SU-DHL-6 (cell line): ENCODE results near the gene LARGE2.

ENCODE experiments used
- H2AFZ ChIP-seq: fragments of 200-600 bp; sonication (generic); 2 replicates; pipeline ENCODE4 v1.6.1; 2014; ENCODE audit warnings: low read depth, mild to moderate bottlenecking, moderate library complexity, mixed read lengths, antibody characterized with exemption, low read length; ENCODE audit not compliant: severe bottlenecking
- H3F3A ChIP-seq: fragments of 200-600 bp; shearing (Covaris generic); 2 replicates; pipeline ENCODE4 v1.6.0; 2016; ENCODE audit warnings: antibody characterized with exemption, mild to moderate bottlenecking; ENCODE audit not compliant: insufficient read depth
- H3K27ac ChIP-seq: fragments of 200-600 bp; sonication (generic); 2 replicates; pipeline ENCODE4 v1.5.1; 2016; ENCODE audit warnings: low read depth, mild to moderate bottlenecking, low read length, moderate library complexity, mixed read lengths
- H3K27me3 ChIP-seq: fragments of 200-600 bp; sonication (generic), shearing (Covaris generic); 2 replicates; pipeline ENCODE4 v1.6.0; 2014; ENCODE audit warnings: mild to moderate bottlenecking, low read length
- H3K36me3 ChIP-seq: fragments of 200-600 bp; sonication (generic); 2 replicates; pipeline ENCODE4 v1.6.1; 2014; ENCODE audit warnings: mild to moderate bottlenecking, low read length, mixed read lengths
- H3K4me2 ChIP-seq: fragments of 300-600, 200-600 bp; shearing (Covaris generic), sonication (generic); 2 replicates; pipeline ENCODE4 v1.6.0; 2014; ENCODE audit warnings: low read length, low read depth, mild to moderate bottlenecking; ENCODE audit not compliant: poor library complexity, severe bottlenecking
- H3K4me3 ChIP-seq: fragments of 200-600 bp; sonication (generic); 2 replicates; pipeline ENCODE4 v1.5.1; 2014; ENCODE audit warnings: antibody characterized with exemption, low read length, mild to moderate bottlenecking, mixed read lengths; ENCODE audit not compliant: insufficient read depth, poor library complexity, severe bottlenecking
- H3K79me2 ChIP-seq: fragments of 200-600 bp; sonication (generic); 2 replicates; pipeline ENCODE4 v1.6.1; 2014; ENCODE audit warnings: mild to moderate bottlenecking, low read length, moderate library complexity; ENCODE audit not compliant: insufficient read depth
- H3K9ac ChIP-seq: fragments of 200-600 bp; sonication (generic); 2 replicates; pipeline ENCODE4 v1.7.0; 2014; ENCODE audit warnings: mild to moderate bottlenecking, low read length
- H3K9me2 ChIP-seq: fragments of 200-600 bp; sonication (generic); replicated peaks from 2 replicates; pipeline ENCODE4 v1.6.1; 2014; ENCODE audit warnings: low read length; ENCODE audit not compliant: insufficient read depth
- H3K9me3 ChIP-seq: fragments of 200-600 bp; sonication (generic); 2 replicates; pipeline ENCODE4 v1.6.1; 2014; ENCODE audit warnings: low read length, mixed read lengths; ENCODE audit not compliant: insufficient read depth
- H4K20me1 ChIP-seq: fragments of 200-600 bp; sonication (generic); 2 replicates; pipeline ENCODE4 v1.6.1; 2014; ENCODE audit warnings: low read depth, mild to moderate bottlenecking, antibody characterized with exemption, low read length, moderate library complexity, mixed read lengths
- CTCF ChIP-seq: fragments of 200-600 bp; sonication (generic); IDR thresholded peaks from one replicate; pipeline ENCODE4 v1.5.1; 2017; ENCODE audit warnings: antibody characterized with exemption, mild to moderate bottlenecking, low read length, moderate library complexity; ENCODE audit not compliant: insufficient read depth, poor library complexity, severe bottlenecking
- EZH2phosphoT487 ChIP-seq: fragments of 200-600 bp; sonication (generic), shearing (Covaris generic); conservative IDR thresholded peaks from 2 replicates; pipeline ENCODE4 v1.6.1; 2018; ENCODE audit warnings: mild to moderate bottlenecking, antibody characterized with exemption, low read length, moderate library complexity, mixed read lengths

Gene LARGE2

GRCh38 chr11:45877845-45878244 lies 44.6 kb upstream of the LARGE2 start:
- H3K36me3 ChIP-seq = no peaks in the 10 kb centered on the region
- no peak overlapping the region for H3K4me2 ChIP-seq
- H3K79me2 ChIP-seq = no peaks in the 10 kb centered on the region
- H3K9me2 ChIP-seq = no peaks in the 10 kb centered on the region
- no peak for TF ChIP-seq CTCF
- no peak for TF ChIP-seq EZH2phosphoT487
- H4K20me1 ChIP-seq = no peaks in the 10 kb centered on the region
- no peak overlapping the region for H3K9ac ChIP-seq
- H3F3A ChIP-seq = no peaks in the 10 kb centered on the region
- H3K27ac ChIP-seq = no peak overlapping the region
- no peaks in the 10 kb centered on the region for H3K27me3 ChIP-seq
- H2AFZ ChIP-seq = no peak overlapping the region
- no peak overlapping the region for H3K4me3 ChIP-seq
- H3K9me3 ChIP-seq = no peaks in the 10 kb centered on the region

- TF ChIP-seq EZH2phosphoT487 = no peak
- TF ChIP-seq CTCF = no peak
- Histone ChIP-seq H2AFZ (no peak overlapping the region), H3F3A (no peaks in the 10 kb centered on the region), H3K4me2 (no peak overlapping the region), H3K36me3 (no peaks in the 10 kb centered on the region), H3K9ac (no peak overlapping the region), H3K4me3 (no peak overlapping the region), H3K79me2 (no peaks in the 10 kb centered on the region), H3K27ac (no peak overlapping the region), H3K27me3 (no peaks in the 10 kb centered on the region), H4K20me1 (no peaks in the 10 kb centered on the region), H3K9me2 (no peaks in the 10 kb centered on the region), H3K9me3 (no peaks in the 10 kb centered on the region)
Observed at GRCh38 chr11:45879803-45880686, 42.4 kb upstream of the LARGE2 start.

- Histone ChIP-seq H3K9me3 (no peaks in the 10 kb centered on the region), H2AFZ (no peak overlapping the region), H3K27ac (no peak overlapping the region), H4K20me1 (no peaks in the 10 kb centered on the region), H3K27me3 (no peaks in the 10 kb centered on the region), H3K4me3 (no peak overlapping the region), H3F3A (no peaks in the 10 kb centered on the region), H3K36me3 (no peaks in the 10 kb centered on the region), H3K9ac (no peak overlapping the region), H3K9me2 (no peaks in the 10 kb centered on the region), H3K4me2 (no peak overlapping the region), H3K79me2 (no peaks in the 10 kb centered on the region)
- TF ChIP-seq CTCF (no peak), EZH2phosphoT487 (no peak)
Observed at GRCh38 chr11:45880772-45881570, 41.5 kb upstream of the LARGE2 start.
